Gastroesophageal sphincter (tissue), 3 donors: Measurements from ENCODE around the gene SKOR1.

Experiments
- CTCF ChIP-seq, 4 experiments: fragments of 200-600 bp in 2 of 4; fragments of 450-650 bp in 2 of 4; sonication (generic) in 1 of 4; IDR thresholded peaks; one replicate each; pipeline ENCODE4 v1.5.1; 2017 to 2019; ENCODE audit warnings: antibody characterized with exemption in 4 of 4, mild to moderate bottlenecking in 2 of 4, moderate library complexity in 2 of 4
- EP300 ChIP-seq: sonication (generic); formaldehyde crosslinking; IDR thresholded peaks from one replicate; pipeline ENCODE4 v1.6.1; 2017; ENCODE audit warnings: antibody characterized with exemption, mild to moderate bottlenecking
- POLR2A ChIP-seq, 2 donors: fragments of 450-650 bp; IDR thresholded peaks; one replicate each; pipeline ENCODE4 v1.6.1; 2017; ENCODE audit warnings: antibody characterized with exemption in 2 of 2, mild to moderate bottlenecking in 2 of 2, moderate library complexity in 1 of 2
- POLR2AphosphoS5 ChIP-seq: sonication (generic); formaldehyde crosslinking; IDR thresholded peaks from one replicate; pipeline ENCODE4 v1.6.1; 2017; ENCODE audit warnings: antibody characterized with exemption

- TF ChIP-seq POLR2A (IDR thresholded peaks at IDR 0.05): no peak
- no peak for TF ChIP-seq CTCF (IDR thresholded peaks at IDR 0.05)
- no peak for TF ChIP-seq EP300
- TF ChIP-seq POLR2AphosphoS5: no peak
These were observed 10.2 kb downstream of the SKOR1 start for GRCh38 chr15:67835297-67836133.
